Measurements from ENCODE around the gene GRK6.
A peak's percentile ranks its signal among the peaks of the same experiment; 100 is the strongest.

Gene GRK6

DNA sequence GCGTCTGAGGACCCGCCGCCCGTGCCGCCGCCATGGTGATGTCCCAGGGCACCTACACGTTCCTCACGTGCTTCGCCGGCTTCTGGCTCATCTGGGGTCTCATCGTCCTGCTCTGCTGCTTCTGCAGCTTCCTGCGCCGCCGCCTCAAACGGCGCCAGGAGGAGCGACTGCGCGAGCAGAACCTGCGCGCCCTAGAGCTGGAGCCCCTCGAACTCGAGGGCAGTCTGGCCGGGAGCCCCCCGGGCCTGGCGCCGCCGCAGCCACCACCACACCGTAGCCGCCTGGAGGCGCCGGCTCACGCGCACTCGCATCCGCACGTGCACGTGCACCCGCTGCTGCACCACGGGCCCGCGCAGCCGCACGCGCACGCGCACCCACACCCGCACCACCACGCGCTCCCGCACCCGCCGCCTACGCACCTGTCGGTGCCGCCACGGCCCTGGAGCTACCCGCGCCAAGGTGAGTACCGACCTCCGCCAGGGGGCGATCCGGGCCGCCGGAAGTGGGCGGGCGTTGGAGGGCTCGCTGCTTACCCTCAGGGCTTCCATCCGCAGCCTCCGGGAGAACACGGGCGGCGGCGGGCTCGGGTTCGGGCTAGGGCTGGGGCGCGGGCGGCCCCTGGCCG is 28.7 kb downstream of the GRK6 start (continued):
- TF ChIP-seq ZNF280D (tag by site-specific recombination; IDR thresholded peaks at IDR 0.05) (no peak), ZNF792 (tag by site-specific recombination; IDR thresholded peaks at IDR 0.05) (no peak), ZSCAN18 (tag by site-specific recombination; IDR thresholded peaks at IDR 0.05) (no peak), GLIS2 (tag by site-specific recombination; IDR thresholded peaks at IDR 0.05) (no peak; the same call in none of the 2 replicates), ZNF366 (tag by site-specific recombination; conservative IDR thresholded peaks at IDR 0.05) (no peak), ZIC2 (tag by site-specific recombination; IDR thresholded peaks at IDR 0.05) (no peak), ZNF555 (tag by site-specific recombination; conservative IDR thresholded peaks at IDR 0.05) (no peak), ZNF600 (tag by site-specific recombination; IDR thresholded peaks at IDR 0.05) (no peak), ZNF549 (tag by site-specific recombination; IDR thresholded peaks at IDR 0.05) (no peak), ZFP69B (tag by site-specific recombination; IDR thresholded peaks at IDR 0.05) (peak; percentile 8; the same call in 1 of the 2 replicates), ZNF155 (tag by site-specific recombination; IDR thresholded peaks at IDR 0.05) (no peak), ZNF501 (tag by site-specific recombination; IDR thresholded peaks at IDR 0.05) (no peak), ZNF362 (tag by site-specific recombination; IDR thresholded peaks at IDR 0.05) (no peak), WT1 (tag by site-specific recombination; IDR thresholded peaks at IDR 0.05) (no peak; the same call in 1 of the 2 replicates), ZNF843 (tag by site-specific recombination; IDR thresholded peaks at IDR 0.05) (no peak), ZSCAN4 (tag by site-specific recombination; IDR thresholded peaks at IDR 0.05) (no peak), ZNF670 (tag by site-specific recombination; IDR thresholded peaks at IDR 0.05; ENCODE audit: low read depth) (no peak), ZNF645 (tag by site-specific recombination; IDR thresholded peaks at IDR 0.05) (no peak), ZNF114 (tag by site-specific recombination; IDR thresholded peaks at IDR 0.05) (no peak), ZNF558 (tag by site-specific recombination; IDR thresholded peaks at IDR 0.05) (no peak), ZNF624 (tag by site-specific recombination; IDR thresholded peaks at IDR 0.05) (no peak), ZNF341 (tag by site-specific recombination; IDR thresholded peaks at IDR 0.05; ENCODE audit: low read depth) (no peak), ZNF837 (tag by site-specific recombination; IDR thresholded peaks at IDR 0.05) (no peak; the same call in 1 of the 2 replicates)
- TF ChIP-seq, protein P1, sequence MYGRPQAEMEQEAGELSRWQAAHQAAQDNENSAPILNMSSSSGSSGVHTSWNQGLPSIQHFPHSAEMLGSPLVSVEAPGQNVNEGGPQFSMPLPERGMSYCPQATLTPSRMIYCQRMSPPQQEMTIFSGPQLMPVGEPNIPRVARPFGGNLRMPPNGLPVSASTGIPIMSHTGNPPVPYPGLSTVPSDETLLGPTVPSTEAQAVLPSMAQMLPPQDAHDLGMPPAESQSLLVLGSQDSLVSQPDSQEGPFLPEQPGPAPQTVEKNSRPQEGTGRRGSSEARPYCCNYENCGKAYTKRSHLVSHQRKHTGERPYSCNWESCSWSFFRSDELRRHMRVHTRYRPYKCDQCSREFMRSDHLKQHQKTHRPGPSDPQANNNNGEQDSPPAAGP (tag by site-specific recombination; IDR thresholded peaks at IDR 0.05), result peak; percentile 27; the same call in 1 of the 2 replicates
- TF ChIP-seq, protein P2, sequence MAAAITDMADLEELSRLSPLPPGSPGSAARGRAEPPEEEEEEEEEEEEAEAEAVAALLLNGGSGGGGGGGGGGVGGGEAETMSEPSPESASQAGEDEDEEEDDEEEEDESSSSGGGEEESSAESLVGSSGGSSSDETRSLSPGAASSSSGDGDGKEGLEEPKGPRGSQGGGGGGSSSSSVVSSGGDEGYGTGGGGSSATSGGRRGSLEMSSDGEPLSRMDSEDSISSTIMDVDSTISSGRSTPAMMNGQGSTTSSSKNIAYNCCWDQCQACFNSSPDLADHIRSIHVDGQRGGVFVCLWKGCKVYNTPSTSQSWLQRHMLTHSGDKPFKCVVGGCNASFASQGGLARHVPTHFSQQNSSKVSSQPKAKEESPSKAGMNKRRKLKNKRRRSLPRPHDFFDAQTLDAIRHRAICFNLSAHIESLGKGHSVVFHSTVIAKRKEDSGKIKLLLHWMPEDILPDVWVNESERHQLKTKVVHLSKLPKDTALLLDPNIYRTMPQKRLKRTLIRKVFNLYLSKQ (tag by site-specific recombination; IDR thresholded peaks at IDR 0.05; ENCODE audit: borderline replicate concordance), result no peak
- TF ChIP-seq, protein P3, sequence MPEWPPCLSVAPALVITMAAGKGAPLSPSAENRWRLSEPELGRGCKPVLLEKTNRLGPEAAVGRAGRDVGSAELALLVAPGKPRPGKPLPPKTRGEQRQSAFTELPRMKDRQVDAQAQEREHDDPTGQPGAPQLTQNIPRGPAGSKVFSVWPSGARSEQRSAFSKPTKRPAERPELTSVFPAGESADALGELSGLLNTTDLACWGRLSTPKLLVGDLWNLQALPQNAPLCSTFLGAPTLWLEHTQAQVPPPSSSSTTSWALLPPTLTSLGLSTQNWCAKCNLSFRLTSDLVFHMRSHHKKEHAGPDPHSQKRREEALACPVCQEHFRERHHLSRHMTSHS (tag by site-specific recombination; IDR thresholded peaks at IDR 0.05), result no peak
- TF ChIP-seq, protein P4, sequence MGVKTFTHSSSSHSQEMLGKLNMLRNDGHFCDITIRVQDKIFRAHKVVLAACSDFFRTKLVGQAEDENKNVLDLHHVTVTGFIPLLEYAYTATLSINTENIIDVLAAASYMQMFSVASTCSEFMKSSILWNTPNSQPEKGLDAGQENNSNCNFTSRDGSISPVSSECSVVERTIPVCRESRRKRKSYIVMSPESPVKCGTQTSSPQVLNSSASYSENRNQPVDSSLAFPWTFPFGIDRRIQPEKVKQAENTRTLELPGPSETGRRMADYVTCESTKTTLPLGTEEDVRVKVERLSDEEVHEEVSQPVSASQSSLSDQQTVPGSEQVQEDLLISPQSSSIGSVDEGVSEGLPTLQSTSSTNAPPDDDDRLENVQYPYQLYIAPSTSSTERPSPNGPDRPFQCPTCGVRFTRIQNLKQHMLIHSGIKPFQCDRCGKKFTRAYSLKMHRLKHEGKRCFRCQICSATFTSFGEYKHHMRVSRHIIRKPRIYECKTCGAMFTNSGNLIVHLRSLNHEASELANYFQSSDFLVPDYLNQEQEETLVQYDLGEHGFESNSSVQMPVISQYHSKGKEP (tag by site-specific recombination; IDR thresholded peaks at IDR 0.05), result peak; percentile 48; the same call in 1 of the 2 replicates
